Measurements from ENCODE around the gene NME9.

Gene NME9

GRCh38 chr3:138370321-138370720 is 40.7 kb upstream of the NME9 start:
- H3K36me3 ChIP-seq: peaks cover 0 to 6% (median 0%) of the 10 kb centered on the region in 3 donors
- DNase-seq: peak in 1 of 2 donors; percentile 32
- no peak overlapping the region for H3K27ac ChIP-seq
- no peak for TF ChIP-seq CTCF (IDR thresholded peaks at IDR 0.05)
- no peaks in the 10 kb centered on the region for H3K9me3 ChIP-seq
- H3K4me3 ChIP-seq: no peak overlapping the region
- intact Hi-C loops (cut with DNase I; ENCODE audit: low total_unique reads): no loop called here
- H3K27me3 ChIP-seq: no peaks in the 10 kb centered on the region
- peaks cover 0 to 29% (median 24%) of the 10 kb centered on the region in 4 donors for H3K4me1 ChIP-seq

- no peak for TF ChIP-seq CTCF (IDR thresholded peaks at IDR 0.05)
- Histone ChIP-seq H3K9me3 (no peaks in the 10 kb centered on the region), H3K27ac (peak overlapping the region in 1 of 2 donors; percentile 12), H3K4me1 (peaks cover 0 to 27% (median 18%) of the 10 kb centered on the region in 4 donors), H3K27me3 (no peaks in the 10 kb centered on the region), H3K4me3 (no peak overlapping the region), H3K36me3 (no peaks in the 10 kb centered on the region)
- intact Hi-C loops (cut with DNase I; ENCODE audit: low total_unique reads): no loop called here
- DNase-seq: peak in 1 of 2 donors; percentile 58
Observed at GRCh38 chr3:138369151-138369900, 39.7 kb upstream of the NME9 start.

GRCh38 chr3:138367911-138368310 is 38.3 kb upstream of the NME9 start:
- H3K9me3 ChIP-seq: no peaks in the 10 kb centered on the region
- no peaks in the 10 kb centered on the region for H3K27me3 ChIP-seq
- no peak for TF ChIP-seq CTCF (IDR thresholded peaks at IDR 0.05)
- no peak overlapping the region for H3K4me3 ChIP-seq
- peaks cover 0 to 36% (median 18%) of the 10 kb centered on the region in 4 donors for H3K4me1 ChIP-seq
- no peaks in the 10 kb centered on the region for H3K36me3 ChIP-seq
- intact Hi-C loops (cut with DNase I; ENCODE audit: low total_unique reads): no loop called here
- H3K27ac ChIP-seq: peak overlapping the region; percentile 19 to 29
- peak; percentile 56 to 74 for DNase-seq

GRCh38 chr3:138367326-138367850 is 37.7 kb upstream of the NME9 start:
- intact Hi-C loops (cut with DNase I; ENCODE audit: low total_unique reads): no loop called here
- Histone ChIP-seq H3K36me3 (no peaks in the 10 kb centered on the region), H3K4me3 (no peak overlapping the region), H3K9me3 (no peaks in the 10 kb centered on the region), H3K27ac (peak overlapping the region; percentile 19 to 29), H3K27me3 (no peaks in the 10 kb centered on the region), H3K4me1 (peaks cover 0 to 36% (median 18%) of the 10 kb centered on the region in 4 donors)
- peak in 1 of 2 donors; percentile 44 for DNase-seq
- TF ChIP-seq CTCF (IDR thresholded peaks at IDR 0.05): no peak

GRCh38 chr3:138366006-138366759 is 36.5 kb upstream of the NME9 start:
- H3K4me1 ChIP-seq: peaks cover 0 to 44% (median 22%) of the 10 kb centered on the region in 4 donors
- intact Hi-C loops (cut with DNase I; ENCODE audit: low total_unique reads): no loop called here

More at GRCh38 chr3:138366006-138366759, 36.5 kb upstream of the NME9 start:
- peak in 1 of 2 donors; percentile 33 for DNase-seq
- Histone ChIP-seq H3K27me3 (no peaks in the 10 kb centered on the region), H3K27ac (no peak overlapping the region), H3K36me3 (no peaks in the 10 kb centered on the region), H3K4me3 (no peak overlapping the region), H3K9me3 (no peaks in the 10 kb centered on the region)
- no peak for TF ChIP-seq CTCF (IDR thresholded peaks at IDR 0.05)

Measured in tibial artery (tissue), 4 donors.